ENCODE measurements around the gene AKIRIN2. TPM values are rescaled to one million over a fixed set of nuclear protein-coding genes. Genes with fewer than 3 reads are reported as not detected.

Gene AKIRIN2
- total and polyA plus RNA-seq, 9 of the 15 experiments (the other 6 are each of a cell fraction or from before 2014, with no cell fraction given), result 5.8 to 63.9 (median 28.1) TPM

DNA sequence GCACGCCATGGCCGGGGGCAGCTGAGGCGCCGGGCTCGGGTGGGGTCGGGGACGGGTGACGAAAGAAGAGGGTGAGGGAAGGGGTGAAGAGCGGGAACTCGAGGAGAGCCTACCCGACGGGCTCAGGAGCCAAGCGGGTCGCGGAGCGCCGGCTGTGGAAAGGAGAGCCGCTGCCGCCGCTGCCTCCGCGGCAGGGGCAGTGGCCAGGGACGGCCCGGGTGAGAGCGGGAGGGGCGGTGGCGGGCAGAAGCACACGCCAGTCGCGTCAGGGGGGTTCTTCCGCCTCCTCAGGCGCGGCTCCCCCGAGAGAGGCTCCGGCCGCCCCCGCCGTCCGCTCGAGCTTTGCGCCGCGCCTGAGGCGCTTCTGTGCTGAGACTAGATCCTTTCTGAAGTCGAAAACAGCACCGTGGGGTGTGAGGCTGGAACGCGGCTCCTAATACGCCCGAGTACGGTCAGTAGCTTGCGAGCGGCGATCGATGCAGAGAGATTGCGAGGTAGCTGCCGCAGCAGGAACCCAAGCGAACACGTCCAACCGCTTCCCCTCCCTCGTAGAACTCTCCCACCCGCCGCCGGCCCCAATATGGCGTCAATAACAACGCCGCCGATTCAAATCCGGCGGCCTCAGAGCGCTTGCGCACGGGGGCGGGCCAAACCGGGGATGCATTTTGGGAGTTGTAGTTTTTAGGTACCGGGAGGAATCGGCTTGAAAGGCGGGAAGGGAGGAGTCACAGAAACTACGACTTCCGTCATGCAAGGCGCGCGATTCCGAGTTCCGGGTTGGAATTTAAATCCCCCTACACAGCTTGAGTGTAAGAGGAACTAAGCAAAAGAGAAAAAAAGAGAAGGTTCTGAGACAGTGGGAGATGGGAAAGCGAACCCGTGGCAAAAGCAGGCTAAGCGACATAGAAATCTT is at the start of gene AKIRIN2 (continued):
- TF ChIP-seq, protein P1, sequence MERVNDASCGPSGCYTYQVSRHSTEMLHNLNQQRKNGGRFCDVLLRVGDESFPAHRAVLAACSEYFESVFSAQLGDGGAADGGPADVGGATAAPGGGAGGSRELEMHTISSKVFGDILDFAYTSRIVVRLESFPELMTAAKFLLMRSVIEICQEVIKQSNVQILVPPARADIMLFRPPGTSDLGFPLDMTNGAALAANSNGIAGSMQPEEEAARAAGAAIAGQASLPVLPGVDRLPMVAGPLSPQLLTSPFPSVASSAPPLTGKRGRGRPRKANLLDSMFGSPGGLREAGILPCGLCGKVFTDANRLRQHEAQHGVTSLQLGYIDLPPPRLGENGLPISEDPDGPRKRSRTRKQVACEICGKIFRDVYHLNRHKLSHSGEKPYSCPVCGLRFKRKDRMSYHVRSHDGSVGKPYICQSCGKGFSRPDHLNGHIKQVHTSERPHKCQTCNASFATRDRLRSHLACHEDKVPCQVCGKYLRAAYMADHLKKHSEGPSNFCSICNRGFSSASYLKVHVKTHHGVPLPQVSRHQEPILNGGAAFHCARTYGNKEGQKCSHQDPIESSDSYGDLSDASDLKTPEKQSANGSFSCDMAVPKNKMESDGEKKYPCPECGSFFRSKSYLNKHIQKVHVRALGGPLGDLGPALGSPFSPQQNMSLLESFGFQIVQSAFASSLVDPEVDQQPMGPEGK (CRISPR knock-in tag; IDR thresholded peaks at IDR 0.05; ENCODE audit: borderline replicate concordance), result 0 out of 2 replicates have a peak, but pooled peaks have one; percentile 70
- no peak for TF ChIP-seq SMARCC2 (IDR thresholded peaks at IDR 0.05; ENCODE audit: low read depth)
- TF ChIP-seq YY1 (IDR thresholded peaks at IDR 0.05; ENCODE audit: borderline replicate concordance in 1 of 3, control insufficient read depth in 1 of 3, extremely low read depth in 1 of 3, insufficient read depth in 3 of 3, insufficient read length in 1 of 3, insufficient replicate concordance in 2 of 3, low read depth in 1 of 3, low read length in 2 of 3), result peak; percentile 67 to 95 (median 93)
- TF ChIP-seq, protein P2, sequence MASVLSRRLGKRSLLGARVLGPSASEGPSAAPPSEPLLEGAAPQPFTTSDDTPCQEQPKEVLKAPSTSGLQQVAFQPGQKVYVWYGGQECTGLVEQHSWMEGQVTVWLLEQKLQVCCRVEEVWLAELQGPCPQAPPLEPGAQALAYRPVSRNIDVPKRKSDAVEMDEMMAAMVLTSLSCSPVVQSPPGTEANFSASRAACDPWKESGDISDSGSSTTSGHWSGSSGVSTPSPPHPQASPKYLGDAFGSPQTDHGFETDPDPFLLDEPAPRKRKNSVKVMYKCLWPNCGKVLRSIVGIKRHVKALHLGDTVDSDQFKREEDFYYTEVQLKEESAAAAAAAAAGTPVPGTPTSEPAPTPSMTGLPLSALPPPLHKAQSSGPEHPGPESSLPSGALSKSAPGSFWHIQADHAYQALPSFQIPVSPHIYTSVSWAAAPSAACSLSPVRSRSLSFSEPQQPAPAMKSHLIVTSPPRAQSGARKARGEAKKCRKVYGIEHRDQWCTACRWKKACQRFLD (CRISPR knock-in tag; IDR thresholded peaks at IDR 0.05), result peak; percentile 95
- 0 out of 2 replicates have a peak, but pooled peaks have one; percentile 78 for TF ChIP-seq TGIF2 (CRISPR knock-in tag; IDR thresholded peaks at IDR 0.05)
- peak; percentile 52 for TF ChIP-seq CREM (IDR thresholded peaks at IDR 0.05; ENCODE audit: low read depth)
- TF ChIP-seq XRCC3 (IDR thresholded peaks at IDR 0.05), result no peak
- TF ChIP-seq RFX1 (IDR thresholded peaks at IDR 0.05), result no peak
- TF ChIP-seq, protein P3, sequence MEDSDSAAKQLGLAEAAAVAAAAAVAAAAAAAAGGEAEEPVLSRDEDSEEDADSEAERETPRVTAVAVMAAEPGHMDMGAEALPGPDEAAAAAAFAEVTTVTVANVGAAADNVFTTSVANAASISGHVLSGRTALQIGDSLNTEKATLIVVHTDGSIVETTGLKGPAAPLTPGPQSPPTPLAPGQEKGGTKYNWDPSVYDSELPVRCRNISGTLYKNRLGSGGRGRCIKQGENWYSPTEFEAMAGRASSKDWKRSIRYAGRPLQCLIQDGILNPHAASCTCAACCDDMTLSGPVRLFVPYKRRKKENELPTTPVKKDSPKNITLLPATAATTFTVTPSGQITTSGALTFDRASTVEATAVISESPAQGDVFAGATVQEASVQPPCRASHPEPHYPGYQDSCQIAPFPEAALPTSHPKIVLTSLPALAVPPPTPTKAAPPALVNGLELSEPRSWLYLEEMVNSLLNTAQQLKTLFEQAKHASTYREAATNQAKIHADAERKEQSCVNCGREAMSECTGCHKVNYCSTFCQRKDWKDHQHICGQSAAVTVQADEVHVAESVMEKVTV (CRISPR knock-in tag; IDR thresholded peaks at IDR 0.05), result no peak
- no peak for TF ChIP-seq ZFP36 (IDR thresholded peaks at IDR 0.05; ENCODE audit: low read depth, low read length, partially characterized antibody)
- TF ChIP-seq, protein P4, sequence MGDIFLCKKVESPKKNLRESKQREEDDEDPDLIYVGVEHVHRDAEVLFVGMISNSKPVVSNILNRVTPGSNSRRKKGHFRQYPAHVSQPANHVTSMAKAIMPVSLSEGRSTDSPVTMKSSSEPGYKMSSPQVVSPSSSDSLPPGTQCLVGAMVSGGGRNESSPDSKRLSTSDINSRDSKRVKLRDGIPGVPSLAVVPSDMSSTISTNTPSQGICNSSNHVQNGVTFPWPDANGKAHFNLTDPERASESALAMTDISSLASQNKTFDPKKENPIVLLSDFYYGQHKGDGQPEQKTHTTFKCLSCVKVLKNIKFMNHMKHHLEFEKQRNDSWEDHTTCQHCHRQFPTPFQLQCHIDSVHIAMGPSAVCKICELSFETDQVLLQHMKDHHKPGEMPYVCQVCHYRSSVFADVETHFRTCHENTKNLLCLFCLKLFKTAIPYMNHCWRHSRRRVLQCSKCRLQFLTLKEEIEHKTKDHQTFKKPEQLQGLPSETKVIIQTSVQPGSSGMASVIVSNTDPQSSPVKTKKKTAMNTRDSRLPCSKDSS (IDR thresholded peaks at IDR 0.05; ENCODE audit: low read depth, partially characterized antibody), result no peak
- no peak for TF ChIP-seq JUN (IDR thresholded peaks at IDR 0.05; ENCODE audit: borderline replicate concordance, low read depth, low read length)
- no peak for TF ChIP-seq JUN (CRISPR knock-in tag; IDR thresholded peaks at IDR 0.05; ENCODE audit: borderline replicate concordance)
- 0 out of 2 replicates have a peak, but pooled peaks have one; percentile 54 for TF ChIP-seq JUND (IDR thresholded peaks at IDR 0.05; ENCODE audit: borderline replicate concordance, low read depth, low read length)
- TF ChIP-seq JUND (tag; IDR thresholded peaks at IDR 0.05; ENCODE audit: borderline replicate concordance, low read depth, low read length), result no peak
- no peak for TF ChIP-seq BCL6 (CRISPR knock-in tag; IDR thresholded peaks at IDR 0.05)
- TF ChIP-seq EHMT2 (IDR thresholded peaks at IDR 0.05), result no peak
- TF ChIP-seq, protein P5, sequence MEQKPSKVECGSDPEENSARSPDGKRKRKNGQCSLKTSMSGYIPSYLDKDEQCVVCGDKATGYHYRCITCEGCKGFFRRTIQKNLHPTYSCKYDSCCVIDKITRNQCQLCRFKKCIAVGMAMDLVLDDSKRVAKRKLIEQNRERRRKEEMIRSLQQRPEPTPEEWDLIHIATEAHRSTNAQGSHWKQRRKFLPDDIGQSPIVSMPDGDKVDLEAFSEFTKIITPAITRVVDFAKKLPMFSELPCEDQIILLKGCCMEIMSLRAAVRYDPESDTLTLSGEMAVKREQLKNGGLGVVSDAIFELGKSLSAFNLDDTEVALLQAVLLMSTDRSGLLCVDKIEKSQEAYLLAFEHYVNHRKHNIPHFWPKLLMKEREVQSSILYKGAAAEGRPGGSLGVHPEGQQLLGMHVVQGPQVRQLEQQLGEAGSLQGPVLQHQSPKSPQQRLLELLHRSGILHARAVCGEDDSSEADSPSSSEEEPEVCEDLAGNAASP (IDR thresholded peaks at IDR 0.05), result no peak
